SK-N-SH (cell line): ENCODE results near the gene PLA2G5. TPM values are rescaled to one million over a fixed set of nuclear protein-coding genes. Genes with fewer than 3 reads are reported as not detected.

Source experiments
- CTCF ChIA-PET: fragments of 300-600, 350-600 bp; formaldehyde crosslinking; extraction: SDS; loops from one replicate; lab custom pipeline; 2021; lab: Yijun Ruan, JAX
- POLR2A ChIA-PET: fragments of 350-600 bp; sonication (Branson Sonifier 250); formaldehyde crosslinking; extraction: SDS; loops from one replicate; lab custom pipeline; 2020; ENCODE audit warnings: antibody characterized with exemption, inconsistent platforms; lab: Yijun Ruan, JAX
- DNase-seq: peaks from one replicate; pipeline ENCODE4 v3.0.0; 2012
- H2AFZ ChIP-seq: fragments of 200-600 bp; sonication (generic); 2 replicates; pipeline ENCODE4 v1.8.1; 2016; ENCODE audit warnings: antibody characterized with exemption, mild to moderate bottlenecking, low read depth
- H3F3A ChIP-seq: fragments of 200-600 bp; sonication (generic); replicated peaks from 2 replicates; pipeline ENCODE3; 2016; ENCODE audit warnings: antibody characterized with exemption, mild to moderate bottlenecking; ENCODE audit not compliant: insufficient read depth
- H3K27ac ChIP-seq, 2 experiments: fragments of 200-500 bp in 1 of 2; fragments of 200-600 bp in 1 of 2; sonication (Bioruptor generic) in 1 of 2; sonication (generic), shearing (Covaris generic) in 1 of 2; 2 replicates each; pipeline versions ENCODE4 v1.5.1 to v1.6.1; 2014 to 2016; ENCODE audit warnings: low read depth in 2 of 2, inconsistent platforms in 1 of 2, low read length in 1 of 2, mild to moderate bottlenecking in 1 of 2, mixed read lengths in 1 of 2
- H3K27me3 ChIP-seq: fragments of 200-600 bp; sonication (generic), shearing (Covaris generic); 2 replicates; pipeline ENCODE4 v1.6.1; 2016; ENCODE audit warnings: mixed run types; ENCODE audit not compliant: insufficient read depth
- H3K36me3 ChIP-seq, 2 experiments: fragments of 200-500 bp in 1 of 2; fragments of 200-600 bp in 1 of 2; sonication (Bioruptor generic) in 1 of 2; sonication (generic) in 1 of 2; replicated peaks in 1 of 2; 2 replicates each; pipeline versions ENCODE3 to v1.5.1; 2014 to 2016; ENCODE audit warnings: low read length in 1 of 2, mild to moderate bottlenecking in 1 of 2; ENCODE audit not compliant: insufficient read depth in 2 of 2, control insufficient read depth in 1 of 2
- H3K4me1 ChIP-seq, 2 experiments: fragments of 200-500 bp in 1 of 2; fragments of 200-600 bp in 1 of 2; sonication (Bioruptor generic) in 1 of 2; sonication (generic), shearing (Covaris generic) in 1 of 2; 2 replicates each; pipeline versions ENCODE4 v1.5.1 to v1.6.1; 2014 to 2016; ENCODE audit warnings: low read depth in 1 of 2, low read length in 1 of 2, mixed run types in 1 of 2; ENCODE audit not compliant: insufficient read depth in 2 of 2, control insufficient read depth in 1 of 2
- H3K4me2 ChIP-seq: fragments of 200-600 bp; sonication (generic), shearing (Covaris generic); 2 replicates; pipeline ENCODE4 v1.6.1; 2017; ENCODE audit warnings: mixed run types
- H3K4me3 ChIP-seq, 2 experiments: fragments of 200-500 bp in 1 of 2; fragments of 200-600 bp in 1 of 2; sonication (Bioruptor generic) in 1 of 2; sonication (generic), shearing (Covaris generic) in 1 of 2; 2 replicates each; pipeline versions ENCODE4 v1.5.1 to v1.8.1; 2014 to 2016; ENCODE audit warnings: low read depth in 2 of 2, inconsistent platforms in 1 of 2, low read length in 1 of 2, mild to moderate bottlenecking in 1 of 2, mixed read lengths in 1 of 2, moderate library complexity in 1 of 2
- H3K79me2 ChIP-seq: fragments of 200-600 bp; sonication (generic); 2 replicates; pipeline ENCODE4 v1.8.1; 2017; ENCODE audit warnings: mild to moderate bottlenecking; ENCODE audit not compliant: insufficient read depth
- H3K9ac ChIP-seq: fragments of 200-600 bp; sonication (generic); 2 replicates; pipeline ENCODE4 v1.6.1; 2017; ENCODE audit warnings: mixed run types
- H3K9me2 ChIP-seq: fragments of 200-600 bp; sonication (generic); 2 replicates; pipeline ENCODE4 v1.6.1; 2017; ENCODE audit warnings: mixed run types
- H3K9me3 ChIP-seq: fragments of 200-600 bp; sonication (generic); 2 replicates; pipeline ENCODE4 v1.6.1; 2017; ENCODE audit warnings: mixed run types, mild to moderate bottlenecking, moderate library complexity
- H4K20me1 ChIP-seq: fragments of 200-600 bp; sonication (generic); 2 replicates; pipeline ENCODE4 v1.6.1; 2017; ENCODE audit warnings: mild to moderate bottlenecking, mixed run types; ENCODE audit not compliant: insufficient read depth
- CHD2 ChIP-seq: fragments of 150-350 bp; IDR thresholded peaks from 2 replicates; pipeline ENCODE4 v1.6.1; 2018; ENCODE audit warnings: low read length; ENCODE audit not compliant: partially characterized antibody
- ELF1 ChIP-seq: IDR thresholded peaks from 2 replicates; pipeline ENCODE4 v1.4.0; 2012
- EZH2phosphoT487 ChIP-seq: fragments of 200-600 bp; sonication (generic); IDR thresholded peaks from 2 replicates; pipeline ENCODE4 v1.6.1; 2017; ENCODE audit warnings: low read depth, mixed run types, mild to moderate bottlenecking, antibody characterized with exemption, moderate library complexity, borderline replicate concordance
- FOSL2 ChIP-seq: IDR thresholded peaks from 2 replicates; pipeline ENCODE4 v1.4.0; 2012; ENCODE audit warnings: low read depth, mild to moderate bottlenecking, moderate library complexity, borderline replicate concordance
- FOXM1 ChIP-seq: IDR thresholded peaks from 2 replicates; pipeline ENCODE4 v1.4.0; 2012; ENCODE audit warnings: low read depth, mild to moderate bottlenecking
- MEF2A ChIP-seq: IDR thresholded peaks from 2 replicates; pipeline ENCODE4 v1.4.0; 2012; ENCODE audit warnings: low read depth, borderline replicate concordance
- PBX3 ChIP-seq: IDR thresholded peaks from 2 replicates; pipeline ENCODE4; 2012
- RAD21 ChIP-seq: IDR thresholded peaks from 2 replicates; pipeline ENCODE4 v1.6.1; 2012; ENCODE audit warnings: mild to moderate bottlenecking, low read length
- REST ChIP-seq: IDR thresholded peaks from 2 replicates; pipeline ENCODE4 v1.6.1; 2012; ENCODE audit warnings: mild to moderate bottlenecking, low read depth, low read length, moderate library complexity
- SMC3 ChIP-seq: IDR thresholded peaks from 2 replicates; pipeline ENCODE4 v1.6.1; 2012; ENCODE audit warnings: low read depth, low read length, improper control_type of control experiment
- TAF1 ChIP-seq: IDR thresholded peaks from 2 replicates; pipeline ENCODE4 v1.6.1; 2012; ENCODE audit warnings: low read depth, mild to moderate bottlenecking, low read length, moderate library complexity, borderline replicate concordance
- TCF12 ChIP-seq: IDR thresholded peaks from 2 replicates; pipeline ENCODE4 v1.4.0; 2012
- TEAD4 ChIP-seq: IDR thresholded peaks from 2 replicates; pipeline ENCODE4 v1.4.0; 2012; ENCODE audit warnings: mild to moderate bottlenecking, borderline replicate concordance; ENCODE audit not compliant: insufficient read depth
- USF1 ChIP-seq: IDR thresholded peaks from 2 replicates; pipeline ENCODE4 v1.4.0; 2012; ENCODE audit warnings: low read depth, borderline replicate concordance
- WGBS: methylation state at CpG from one replicate; pipeline ENCODE4 v1.1.6; 2017; ENCODE audit warnings: low lambda C conversion rate; 5-methylcytosine and 5-hydroxymethylcytosine counted together
- polyA plus RNA-seq, 3 experiments: library from polyadenylated mRNA; depleted of rRNA; stranded (reverse); fragments of >200 nt; gene quantifications; 2 replicates each; pipeline ENCODE4 v1.2.3, GENCODE V29; 2012

PLA2G5 gene
- polyA plus RNA-seq, 1 of the 3 experiments (the other 2 are of a cell fraction) = not detected

GRCh38 chr1:20105856-20106255, 35.9 kb downstream of the PLA2G5 start:
- Histone ChIP-seq H3K9me3 (no peaks in the 10 kb centered on the region), H3K27ac (no peak overlapping the region), H3K4me2 (no peak overlapping the region), H4K20me1 (no peaks in the 10 kb centered on the region), H3K9me2 (no peaks in the 10 kb centered on the region), H3K4me3 (no peak overlapping the region), H3F3A (no peaks in the 10 kb centered on the region), H3K4me1 (no peaks in the 10 kb centered on the region), H3K36me3 (no peaks in the 10 kb centered on the region), H3K27me3 (no peaks in the 10 kb centered on the region), H2AFZ (no peak overlapping the region), H3K9ac (no peak overlapping the region), H3K79me2 (no peaks in the 10 kb centered on the region)
- no peak for TF ChIP-seq ELF1
- TF ChIP-seq SMC3 = no peak
- peak; percentile 42 for TF ChIP-seq TCF12
- peak; percentile 8; the same call in 1 of the 2 replicates for TF ChIP-seq FOSL2
- ChIA-PET CTCF (no interaction called here), POLR2A (no interaction called here)
- DNase-seq = no peak
- WGBS = 0% methylated on average over 1 of the region's 1 CpG

- POLR2A ChIA-PET = no interaction called here
- H3K79me2 ChIP-seq = no peaks in the 10 kb centered on the region
- H3K4me3 ChIP-seq = no peak overlapping the region
- no peaks in the 10 kb centered on the region for H3K27me3 ChIP-seq
- no peak overlapping the region for H3K27ac ChIP-seq
- H3K36me3 ChIP-seq = no peaks in the 10 kb centered on the region
- no peaks in the 10 kb centered on the region for H3K4me1 ChIP-seq
- WGBS = 63% methylated on average over 4 of the region's 4 CpGs
- TF ChIP-seq MEF2A (no peak), FOSL2 (no peak), REST (no peak), TAF1 (no peak), EZH2phosphoT487 (no peak), RAD21 (no peak), TEAD4 (no peak), FOXM1 (no peak), USF1 (no peak), PBX3 (no peak), CHD2 (no peak)
- H4K20me1 ChIP-seq = no peaks in the 10 kb centered on the region
- H3K9me2 ChIP-seq = no peaks in the 10 kb centered on the region
- CTCF ChIA-PET = interaction anchor here (1.5 kb wide), 1 partner anchor 45 kb away, joined by 4 read pairs; no protein-coding TSS in a partner anchor
- H3K9ac ChIP-seq = no peak overlapping the region
- DNase-seq = no peak
- H3K4me2 ChIP-seq = no peak overlapping the region
- no peaks in the 10 kb centered on the region for H3F3A ChIP-seq
- H3K9me3 ChIP-seq = no peaks in the 10 kb centered on the region
- no peak overlapping the region for H2AFZ ChIP-seq
These were observed 37.4 kb downstream of the PLA2G5 start for GRCh38 chr1:20107351-20107750.
